ENCODE data around the gene SLC39A11. TPM values are rescaled to one million over a fixed set of nuclear protein-coding genes. Genes with fewer than 3 reads are reported as not detected.

SLC39A11 gene
- total RNA-seq, 1 experiment from 2014 or later = 46.4 TPM

DNA sequence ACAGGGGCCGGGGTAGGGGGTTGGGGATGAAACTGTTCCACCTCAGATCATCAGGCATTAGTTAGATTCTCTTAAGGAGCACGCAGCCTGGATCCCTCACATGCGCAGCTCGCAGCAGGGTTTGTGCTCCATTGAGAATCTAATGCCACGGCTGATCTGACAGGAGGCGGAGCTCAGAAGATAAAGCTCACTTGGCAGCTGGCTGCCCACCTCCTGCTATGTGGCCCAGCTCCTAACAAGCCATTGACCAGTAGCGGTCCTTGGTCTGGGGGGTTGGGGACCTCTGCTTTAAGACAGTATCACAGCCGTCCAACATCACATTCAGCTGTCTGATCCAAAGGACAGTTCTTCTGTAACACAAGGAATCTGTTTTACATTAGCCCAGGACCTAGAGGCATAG, 62.5 kb downstream of the SLC39A11 start:
- intact Hi-C loops (cut with micrococcal nuclease) = no loop called here
- no peaks in the 10 kb centered on the region for H3K9me2 ChIP-seq (ENCODE audit: insufficient read depth)
- H3K27ac ChIP-seq (ENCODE audit: low read depth, low read length) = no peak overlapping the region
- H3K9me3 ChIP-seq (ENCODE audit: control insufficient read depth in 1 of 2, insufficient read depth in 1 of 2, low read depth in 1 of 2, low read length in 2 of 2) = no peaks in the 10 kb centered on the region
- TF ChIP-seq ZNF274 (IDR thresholded peaks at IDR 0.05; ENCODE audit: low read depth, low read length) (no peak), JUND (IDR thresholded peaks at IDR 0.05) (no peak), YY1 (IDR thresholded peaks at IDR 0.05; ENCODE audit: extremely low read depth, insufficient replicate concordance, low read depth, low read length) (no peak), RAD21 (IDR thresholded peaks at IDR 0.05; ENCODE audit: low read depth) (no peak), CEBPB (IDR thresholded peaks at IDR 0.05; ENCODE audit: low read depth) (no peak)
- TF ChIP-seq, protein P1, sequence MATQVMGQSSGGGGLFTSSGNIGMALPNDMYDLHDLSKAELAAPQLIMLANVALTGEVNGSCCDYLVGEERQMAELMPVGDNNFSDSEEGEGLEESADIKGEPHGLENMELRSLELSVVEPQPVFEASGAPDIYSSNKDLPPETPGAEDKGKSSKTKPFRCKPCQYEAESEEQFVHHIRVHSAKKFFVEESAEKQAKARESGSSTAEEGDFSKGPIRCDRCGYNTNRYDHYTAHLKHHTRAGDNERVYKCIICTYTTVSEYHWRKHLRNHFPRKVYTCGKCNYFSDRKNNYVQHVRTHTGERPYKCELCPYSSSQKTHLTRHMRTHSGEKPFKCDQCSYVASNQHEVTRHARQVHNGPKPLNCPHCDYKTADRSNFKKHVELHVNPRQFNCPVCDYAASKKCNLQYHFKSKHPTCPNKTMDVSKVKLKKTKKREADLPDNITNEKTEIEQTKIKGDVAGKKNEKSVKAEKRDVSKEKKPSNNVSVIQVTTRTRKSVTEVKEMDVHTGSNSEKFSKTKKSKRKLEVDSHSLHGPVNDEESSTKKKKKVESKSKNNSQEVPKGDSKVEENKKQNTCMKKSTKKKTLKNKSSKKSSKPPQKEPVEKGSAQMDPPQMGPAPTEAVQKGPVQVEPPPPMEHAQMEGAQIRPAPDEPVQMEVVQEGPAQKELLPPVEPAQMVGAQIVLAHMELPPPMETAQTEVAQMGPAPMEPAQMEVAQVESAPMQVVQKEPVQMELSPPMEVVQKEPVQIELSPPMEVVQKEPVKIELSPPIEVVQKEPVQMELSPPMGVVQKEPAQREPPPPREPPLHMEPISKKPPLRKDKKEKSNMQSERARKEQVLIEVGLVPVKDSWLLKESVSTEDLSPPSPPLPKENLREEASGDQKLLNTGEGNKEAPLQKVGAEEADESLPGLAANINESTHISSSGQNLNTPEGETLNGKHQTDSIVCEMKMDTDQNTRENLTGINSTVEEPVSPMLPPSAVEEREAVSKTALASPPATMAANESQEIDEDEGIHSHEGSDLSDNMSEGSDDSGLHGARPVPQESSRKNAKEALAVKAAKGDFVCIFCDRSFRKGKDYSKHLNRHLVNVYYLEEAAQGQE (IDR thresholded peaks at IDR 0.05; ENCODE audit: low read depth) = no peak
- TF ChIP-seq, protein P2, sequence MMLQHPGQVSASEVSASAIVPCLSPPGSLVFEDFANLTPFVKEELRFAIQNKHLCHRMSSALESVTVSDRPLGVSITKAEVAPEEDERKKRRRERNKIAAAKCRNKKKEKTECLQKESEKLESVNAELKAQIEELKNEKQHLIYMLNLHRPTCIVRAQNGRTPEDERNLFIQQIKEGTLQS (IDR thresholded peaks at IDR 0.05) = no peak
- TF ChIP-seq, protein P3, sequence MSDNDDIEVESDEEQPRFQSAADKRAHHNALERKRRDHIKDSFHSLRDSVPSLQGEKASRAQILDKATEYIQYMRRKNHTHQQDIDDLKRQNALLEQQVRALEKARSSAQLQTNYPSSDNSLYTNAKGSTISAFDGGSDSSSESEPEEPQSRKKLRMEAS (IDR thresholded peaks at IDR 0.05) = no peak
- no peak overlapping the region for H3K4me2 ChIP-seq (ENCODE audit: low read length)
- no TSS peak for BruUV-seq (replicated peaks)
- peaks cover 0 to 6% of the 10 kb centered on the region in 2 experiments; a peak in 1 of 4 replicates for H3K36me3 ChIP-seq (ENCODE audit: control insufficient read depth in 1 of 2, insufficient read depth in 2 of 2, low read length in 2 of 2)
- no peaks in the 10 kb centered on the region for H4K20me1 ChIP-seq (ENCODE audit: insufficient read depth)
- peaks cover 0 to 6% of the 10 kb centered on the region in 2 experiments; a peak in 1 of 4 replicates for H3K4me1 ChIP-seq (ENCODE audit: control insufficient read depth in 1 of 2, insufficient read depth in 2 of 2, low read length in 2 of 2)
- no peaks in the 10 kb centered on the region for H3K27me3 ChIP-seq (ENCODE audit: insufficient read depth, low read length)
- no peak for ATAC-seq
- CTCF ChIA-PET = no interaction called here
- RAD21 ChIA-PET (ENCODE audit: low non-redundant PET in 1 of 2, low total read pairs in 2 of 2, uncharacterized antibody in 2 of 2, unreplicated experiment in 2 of 2) = no interaction called here
- no peak overlapping the region for H2AFZ ChIP-seq (ENCODE audit: low read depth, low read length, poor library complexity, severe bottlenecking)
- no peak for DNase-seq (ENCODE audit: low read depth, low spot score)
- POLR2A ChIA-PET = no interaction called here
- no peak overlapping the region for H3K4me3 ChIP-seq (replicated peaks in 1 of 2; ENCODE audit: low read depth in 1 of 2, low read length in 2 of 2)
- H3K79me2 ChIP-seq (ENCODE audit: insufficient read depth, low read length) = peaks cover 4% of the 10 kb centered on the region; the same call in 1 of the 2 replicates
- H3K9ac ChIP-seq (ENCODE audit: low read length) = no peak overlapping the region
